T-helper 22 cell (primary cell): ENCODE results near the gene CARHSP1.
"Not testable (repeated sequence)": the region's sequence is repeated elsewhere in the genome, so short reads cannot be mapped to it uniquely, and the experiment has no call there.

Experiments used
- DNase-seq: peaks from one replicate; pipeline ENCODE4 v3.0.0-alpha.2; 2020; ENCODE audit warnings: low read depth

The CARHSP1 gene

GRCh38 chr16:8854298-8854948 is 14.4 kb downstream of the CARHSP1 start:
- no peak for DNase-seq

GRCh38 chr16:8853611-8854010 is 15.2 kb downstream of the CARHSP1 start:
- DNase-seq: no peak

- no peak for DNase-seq
These were observed 15.7 kb downstream of the CARHSP1 start for GRCh38 chr16:8853150-8853549.

GRCh38 chr16:8852534-8852933 is 16.3 kb downstream of the CARHSP1 start:
- DNase-seq: no peak

GRCh38 chr16:8851761-8852403 is 16.9 kb downstream of the CARHSP1 start:
- no peak for DNase-seq

- DNase-seq: no peak
These were observed 18.4 kb downstream of the CARHSP1 start for GRCh38 chr16:8850279-8850885.

GRCh38 chr16:8849411-8850011 is 19.3 kb downstream of the CARHSP1 start:
- DNase-seq: no peak

- no peak for DNase-seq
These were observed 19.8 kb downstream of the CARHSP1 start for GRCh38 chr16:8848939-8849391.

- no peak for DNase-seq
These were observed 20.4 kb downstream of the CARHSP1 start for GRCh38 chr16:8848231-8848938.

GRCh38 chr16:8847623-8848022 is 21.2 kb downstream of the CARHSP1 start:
- no peak for DNase-seq

GRCh38 chr16:8847145-8847544 is 21.7 kb downstream of the CARHSP1 start:
- no peak for DNase-seq

- no peak for DNase-seq
These were observed 22.3 kb downstream of the CARHSP1 start for GRCh38 chr16:8846401-8846932.

- DNase-seq: no peak
These were observed 23.0 kb downstream of the CARHSP1 start for GRCh38 chr16:8845699-8846298.

- not testable (repeated sequence) for DNase-seq
These were observed 25.5 kb downstream of the CARHSP1 start for GRCh38 chr16:8843296-8843695.

GRCh38 chr16:8842016-8842415 is 26.8 kb downstream of the CARHSP1 start:
- not testable (repeated sequence) for DNase-seq

- DNase-seq: not testable (repeated sequence)
These were observed 31.2 kb downstream of the CARHSP1 start for GRCh38 chr16:8837594-8837993.

GRCh38 chr16:8836797-8837196 is 32.0 kb downstream of the CARHSP1 start:
- DNase-seq: not testable (repeated sequence)

GRCh38 chr16:8832717-8833105 is 36.1 kb downstream of the CARHSP1 start:
- DNase-seq: no peak

- no peak for DNase-seq
These were observed 36.7 kb downstream of the CARHSP1 start for GRCh38 chr16:8831871-8832716.

- no peak for DNase-seq
These were observed 37.4 kb downstream of the CARHSP1 start for GRCh38 chr16:8831450-8831849.
